ENCODE results near the gene GJB2. TPM values are rescaled to one million over a fixed set of nuclear protein-coding genes. Genes with fewer than 3 reads are reported as not detected.

Gene GJB2
- total RNA-seq, 1 donor from 2014 or later, result not detected

DNA sequence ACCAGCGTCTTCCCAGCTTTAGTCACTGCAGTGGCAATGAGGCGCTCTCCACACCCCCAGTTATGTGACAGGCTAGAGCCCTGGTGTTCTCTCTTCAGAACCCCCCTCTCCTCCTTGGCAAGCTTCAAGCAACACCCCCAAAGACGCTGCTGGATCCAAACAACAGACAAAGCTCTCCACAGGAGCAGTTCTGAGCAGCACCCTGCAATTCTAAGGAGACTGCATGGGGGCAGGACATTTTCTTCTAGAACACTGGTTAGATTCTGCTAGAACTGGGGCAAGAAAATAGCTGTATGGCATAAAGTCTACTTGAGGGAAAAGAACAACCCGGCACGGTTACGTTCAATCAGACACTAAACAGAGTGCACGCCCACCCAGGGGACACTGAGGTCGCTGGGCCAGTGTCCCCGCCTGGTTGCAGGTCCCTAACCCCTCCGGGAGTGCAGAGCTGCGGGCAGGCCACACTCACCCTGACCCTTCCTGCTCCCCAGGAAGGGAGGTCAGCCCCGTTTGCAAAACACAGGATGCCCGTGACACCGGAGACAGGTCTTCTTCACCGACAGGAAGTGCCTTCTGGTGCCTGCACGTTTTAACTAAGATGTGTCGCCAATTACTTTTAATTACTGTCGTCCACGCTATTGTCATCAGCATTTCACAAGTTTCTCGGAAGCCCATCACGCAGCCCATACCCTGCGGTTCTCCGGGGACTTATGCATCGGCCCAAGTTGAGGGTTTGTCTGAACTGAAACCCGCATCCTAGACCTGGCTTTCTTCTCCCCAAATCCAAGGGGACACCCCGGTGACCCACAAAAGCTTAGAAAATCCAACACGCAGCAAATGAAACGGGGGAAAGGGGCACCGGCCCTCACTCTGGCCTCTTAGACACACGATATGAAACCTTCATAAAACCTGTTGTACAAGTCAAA lies 38.4 kb upstream of the GJB2 start:
- no peak overlapping the region for H3K27ac ChIP-seq (replicated peaks)
- H3K27me3 ChIP-seq (ENCODE audit: low read depth), result peaks cover 88% of the 10 kb centered on the region
- no peaks in the 10 kb centered on the region for H3K36me3 ChIP-seq
- TF ChIP-seq CTCF (IDR thresholded peaks at IDR 0.05; ENCODE audit: borderline replicate concordance), result no peak
- peaks cover 15% of the 10 kb centered on the region for H3K4me1 ChIP-seq
- no peak for DNase-seq
- peak overlapping the region; percentile 58 for H3K4me3 ChIP-seq
- H3K9me3 ChIP-seq (replicated peaks), result no peaks in the 10 kb centered on the region
- intact Hi-C loops (cut with micrococcal nuclease), result no loop called here

DNA sequence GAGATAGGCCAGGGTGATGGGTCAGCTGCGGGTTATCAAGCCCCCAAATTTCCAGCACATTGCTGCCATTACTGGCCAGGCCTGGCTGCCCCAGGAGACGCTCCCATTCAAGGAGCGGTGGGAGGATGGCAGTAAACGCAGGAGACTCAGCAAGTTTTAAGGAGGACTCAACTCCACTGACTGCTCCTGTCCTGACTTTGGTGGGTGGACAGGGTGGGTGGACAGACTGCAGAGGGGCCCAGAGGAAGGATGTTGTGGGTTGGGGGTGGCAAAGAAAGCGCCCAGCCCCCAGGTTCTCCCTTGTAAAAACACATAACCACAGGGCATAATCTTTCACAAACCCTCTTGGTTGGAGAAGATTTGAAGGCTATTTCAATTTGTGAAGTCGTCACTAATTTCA lies 35.0 kb upstream of the GJB2 start:
- Histone ChIP-seq H3K4me1 (peaks cover 15% of the 10 kb centered on the region), H3K27me3 (ENCODE audit: low read depth) (peaks cover 86% of the 10 kb centered on the region), H3K9me3 (replicated peaks) (no peaks in the 10 kb centered on the region), H3K36me3 (no peaks in the 10 kb centered on the region), H3K4me3 (no peak overlapping the region), H3K27ac (replicated peaks) (no peak overlapping the region)
- DNase-seq, result no peak
- no peak for TF ChIP-seq CTCF (IDR thresholded peaks at IDR 0.05; ENCODE audit: borderline replicate concordance)
- intact Hi-C loops (cut with micrococcal nuclease), result no loop called here

DNA sequence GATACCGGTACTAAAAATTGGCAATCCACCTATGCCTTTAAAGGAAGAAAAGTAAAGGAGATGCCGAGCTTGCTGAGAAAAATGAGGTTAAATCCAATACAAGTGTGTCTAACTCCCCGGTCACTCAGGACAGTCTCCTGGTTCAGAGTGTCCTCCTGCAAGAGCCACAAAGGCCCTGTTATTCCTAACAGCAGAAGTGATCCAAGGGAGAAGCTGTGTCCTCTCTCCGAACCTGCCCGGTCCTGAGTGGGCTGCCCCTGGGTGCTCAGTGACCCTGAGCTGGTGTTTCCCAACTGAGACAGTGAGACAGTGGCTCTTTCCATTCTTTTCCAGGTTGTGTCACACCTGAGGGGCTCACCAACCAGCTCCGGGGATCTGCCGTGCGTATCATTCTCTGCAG lies 34.5 kb upstream of the GJB2 start:
- peaks cover 86% of the 10 kb centered on the region for H3K27me3 ChIP-seq (ENCODE audit: low read depth)
- no peak for DNase-seq
- H3K36me3 ChIP-seq, result no peaks in the 10 kb centered on the region
- no peak overlapping the region for H3K4me3 ChIP-seq
- intact Hi-C loops (cut with micrococcal nuclease), result no loop called here
- H3K4me1 ChIP-seq, result peaks cover 11% of the 10 kb centered on the region
- no peak for TF ChIP-seq CTCF (IDR thresholded peaks at IDR 0.05; ENCODE audit: borderline replicate concordance)
- no peak overlapping the region for H3K27ac ChIP-seq (replicated peaks)
- H3K9me3 ChIP-seq (replicated peaks), result no peaks in the 10 kb centered on the region

- Histone ChIP-seq H3K27me3 (ENCODE audit: low read depth) (peaks cover 76% of the 10 kb centered on the region), H3K27ac (replicated peaks) (no peak overlapping the region)
- intact Hi-C loops (cut with micrococcal nuclease), result no loop called here
Measured at GRCh38 chr13:20222553-20222952, 29.8 kb upstream of the GJB2 start.

GRCh38 chr13:20221772-20222171 lies 29.0 kb upstream of the GJB2 start:
- Histone ChIP-seq H3K36me3 (no peaks in the 10 kb centered on the region), H3K27me3 (ENCODE audit: low read depth) (peaks cover 73% of the 10 kb centered on the region), H3K9me3 (replicated peaks) (no peaks in the 10 kb centered on the region), H3K4me1 (no peaks in the 10 kb centered on the region), H3K4me3 (no peak overlapping the region), H3K27ac (replicated peaks) (no peak overlapping the region)
- intact Hi-C loops (cut with micrococcal nuclease), result no loop called here
- DNase-seq, result no peak
- no peak for TF ChIP-seq CTCF (IDR thresholded peaks at IDR 0.05; ENCODE audit: borderline replicate concordance)

More at GRCh38 chr13:20222553-20222952, 29.8 kb upstream of the GJB2 start:
- H3K4me3 ChIP-seq, result no peak overlapping the region
- H3K9me3 ChIP-seq (replicated peaks), result no peaks in the 10 kb centered on the region
- H3K36me3 ChIP-seq, result no peaks in the 10 kb centered on the region
- no peak for DNase-seq
- no peak for TF ChIP-seq CTCF (IDR thresholded peaks at IDR 0.05; ENCODE audit: borderline replicate concordance)
- no peaks in the 10 kb centered on the region for H3K4me1 ChIP-seq
